HG02610 (cell line): ENCODE measurements around the gene C3orf22.

Source experiments
- ATAC-seq: cut with Tn5 transposase; IDR thresholded peaks from one replicate; pipeline ENCODE4 v1.9.1; 2021; ENCODE audit warnings: mild to moderate bottlenecking, moderate library complexity; ENCODE audit not compliant: unreplicated experiment

Gene C3orf22

GRCh38 chr3:126528800-126529541, 29.8 kb downstream of the C3orf22 start:
- no peak for ATAC-seq

- ATAC-seq: no peak
These were observed 30.3 kb downstream of the C3orf22 start for GRCh38 chr3:126528419-126528799.

GRCh38 chr3:126527455-126528211, 31.1 kb downstream of the C3orf22 start:
- ATAC-seq: no peak

GRCh38 chr3:126527006-126527405, 31.7 kb downstream of the C3orf22 start:
- ATAC-seq: no peak

- ATAC-seq: no peak
These were observed 32.1 kb downstream of the C3orf22 start for GRCh38 chr3:126526668-126527005.

- ATAC-seq: no peak
These were observed 32.7 kb downstream of the C3orf22 start for GRCh38 chr3:126525853-126526667.

- no peak for ATAC-seq
These were observed 33.5 kb downstream of the C3orf22 start for GRCh38 chr3:126525091-126525852.

- no peak for ATAC-seq
These were observed 34.2 kb downstream of the C3orf22 start for GRCh38 chr3:126524429-126524988.

- no peak for ATAC-seq
These were observed 34.8 kb downstream of the C3orf22 start, which contains the start of gene CHST13 for GRCh38 chr3:126523745-126524428. CHST13 (plus strand) TSS chr3:126524155; CDS start chr3:126524333, 178 bp downstream.

GRCh38 chr3:126522363-126522788, 36.4 kb downstream of the C3orf22 start:
- no peak for ATAC-seq

- no peak for ATAC-seq
These were observed 37.4 kb downstream of the C3orf22 start for GRCh38 chr3:126521122-126521891.

- ATAC-seq: no peak
These were observed 39.0 kb downstream of the C3orf22 start for GRCh38 chr3:126519506-126520455.

- no peak for ATAC-seq
These were observed 40.0 kb downstream of the C3orf22 start for GRCh38 chr3:126518779-126519177.

- no peak for ATAC-seq
These were observed 40.5 kb downstream of the C3orf22 start for GRCh38 chr3:126517986-126518778.

- ATAC-seq: no peak
These were observed 41.3 kb downstream of the C3orf22 start, which contains the start of gene UROC1 for GRCh38 chr3:126517291-126517951. UROC1 (minus strand) TSS chr3:126517773; CDS start chr3:126517719, 54 bp downstream.

GRCh38 chr3:126516936-126517290, 41.8 kb downstream of the C3orf22 start:
- ATAC-seq: no peak
